ENCODE measurements around the gene CDKAL1. TPM values are rescaled to one million over a fixed set of nuclear protein-coding genes. Genes with fewer than 3 reads are reported as not detected.

CDKAL1 gene
- total and polyA plus RNA-seq, 9 of the 15 experiments (the other 6 are each of a cell fraction or from before 2014, with no cell fraction given), result 11.2 to 36.3 (median 20.1) TPM

GRCh38 chr6:20599302-20600051 is 65.2 kb downstream of the CDKAL1 start (continued):
- TF ChIP-seq CREB3 (tag; conservative IDR thresholded peaks at IDR 0.05; ENCODE audit: low read depth) (no peak), ZNF280B (CRISPR knock-in tag; IDR thresholded peaks at IDR 0.05) (no peak)

GRCh38 chr6:20600831-20601230 is 66.6 kb downstream of the CDKAL1 start:
- Histone ChIP-seq H3K4me2 (ENCODE audit: insufficient read depth, low read length) (no peak overlapping the region), H3K4me3 (no peak overlapping the region), H3K27ac (ENCODE audit: extremely low read depth, low read depth, low read length) (no peak overlapping the region), H4K20me1 (replicated peaks; ENCODE audit: control insufficient read depth, insufficient read depth, low read length) (no peaks in the 10 kb centered on the region), H3K36me3 (ENCODE audit: control insufficient read depth, insufficient read depth, low read length) (peaks cover 6% of the 10 kb centered on the region; the same call in 1 of the 3 replicates), H3K9me1 (ENCODE audit: control insufficient read depth, insufficient read depth, low read length) (no peaks in the 10 kb centered on the region), H3K4me1 (replicated peaks in 1 of 2; ENCODE audit: control insufficient read depth in 2 of 2, insufficient read depth in 2 of 2, low read length in 2 of 2) (peaks cover 0 to 8% of the 10 kb centered on the region in 2 experiments; a peak in 2 of 5 replicates), H2AFZ (ENCODE audit: low read depth, low read length) (no peak overlapping the region), H3K9me3 (replicated peaks; ENCODE audit: control insufficient read depth, insufficient read depth, low read depth, low read length) (no peaks in the 10 kb centered on the region), H3K9ac (ENCODE audit: insufficient read depth in 1 of 2, low read depth in 2 of 2, low read length in 2 of 2) (no peak overlapping the region), H3K79me2 (ENCODE audit: control insufficient read depth, insufficient read depth, low read length) (no peaks in the 10 kb centered on the region), H3K27me3 (ENCODE audit: control insufficient read depth in 2 of 2, insufficient read depth in 2 of 2, low read length in 2 of 2) (no peaks in the 10 kb centered on the region)
- BruUV-seq (replicated peaks), result no TSS peak
- intact Hi-C loops (cut with micrococcal nuclease), result no loop called here
- in situ Hi-C loops (cut with MboI), result no loop called here
- POLR2A ChIA-PET, result no interaction called here
- no peak for ATAC-seq
- DNase-seq (ENCODE audit: extremely low read depth in 1 of 4, low spot score in 3 of 4), result no peak
- 73% methylated on average over 3 of the region's 3 CpGs for WGBS (ENCODE audit: insufficient coverage, low coverage, missing lambda C conversion rate)
- FAIRE-seq, result no peak
- CTCF ChIA-PET (ENCODE audit: low intra/inter-chr PET ratio), result no interaction called here
- no peak for TF ChIP-seq ZBTB8A (IDR thresholded peaks at IDR 0.05; ENCODE audit: partially characterized antibody)
- TF ChIP-seq SMAD1 (IDR thresholded peaks at IDR 0.05; ENCODE audit: low read depth, low read length, partially characterized antibody), result no peak
- TF ChIP-seq RBM15 (IDR thresholded peaks at IDR 0.05; ENCODE audit: insufficient read depth, low read length), result no peak
- no peak for TF ChIP-seq NR0B1 (IDR thresholded peaks at IDR 0.05; ENCODE audit: partially characterized antibody)
- TF ChIP-seq ZNF280B (CRISPR knock-in tag; IDR thresholded peaks at IDR 0.05), result no peak
- no peak for TF ChIP-seq ID3 (CRISPR knock-in tag; IDR thresholded peaks at IDR 0.05)
- TF ChIP-seq ID3 (tag; IDR thresholded peaks at IDR 0.05), result no peak
- no peak for TF ChIP-seq HDAC6 (IDR thresholded peaks at IDR 0.05; ENCODE audit: low read depth, low read length)
- no peak for TF ChIP-seq MXD1 (CRISPR knock-in tag; IDR thresholded peaks at IDR 0.05; ENCODE audit: borderline replicate concordance, poor library complexity, severe bottlenecking)
- TF ChIP-seq ZNF766 (CRISPR knock-in tag; conservative IDR thresholded peaks at IDR 0.05), result no peak
- no peak for TF ChIP-seq XRCC5 (IDR thresholded peaks at IDR 0.05; ENCODE audit: low read depth, low read length)

Data from K562 (cell line).